Cardiac muscle cell (in vitro differentiated cells and primary cell): ENCODE measurements around the gene OR11H7. TPM values are rescaled to one million over a fixed set of nuclear protein-coding genes. Genes with fewer than 3 reads are reported as not detected.

Experiments used
- polyA plus RNA-seq: library from polyadenylated mRNA; unstranded; fragments of >200 nt; fragmentation: Nextera tagmentation; extraction: Ambion mirVana; gene quantifications from 2 replicates; pipeline ENCODE4 v1.2.1, GENCODE V29; 2016
- total RNA-seq: library from RNA; depleted of rRNA; stranded (reverse); fragments of >200 nt; gene quantifications from 2 replicates; pipeline ENCODE4 v1.2.3, GENCODE V29; 2016

The OR11H7 gene
- total and polyA plus RNA-seq, 2 experiments from 2014 or later = not detected

Other genes starting within 250 kb of the OR11H7 start
- gene OR4Q2, start 226.8 kb upstream of the OR11H7 start, total RNA-seq = not detected in 2 replicates
- not detected in 2 replicates for gene OR4Q2, start 226.8 kb upstream of the OR11H7 start, polyA plus RNA-seq
- gene OR4K14, start 209.7 kb upstream of the OR11H7 start, total RNA-seq = not detected in 2 replicates
- gene OR4K14, start 209.7 kb upstream of the OR11H7 start, polyA plus RNA-seq = not detected in 2 replicates
- not detected in 2 replicates for gene OR4K13, start 192.9 kb upstream of the OR11H7 start, total RNA-seq
- not detected in 2 replicates for gene OR4K13, start 192.9 kb upstream of the OR11H7 start, polyA plus RNA-seq
- gene OR4L1, start 168.9 kb upstream of the OR11H7 start, total RNA-seq = not detected in 2 replicates
- not detected in 2 replicates for gene OR4L1, start 168.9 kb upstream of the OR11H7 start, polyA plus RNA-seq
- gene OR4K17, start 118.2 kb upstream of the OR11H7 start, total RNA-seq = not detected in 2 replicates
- not detected in 2 replicates for gene OR4K17, start 118.2 kb upstream of the OR11H7 start, polyA plus RNA-seq
- not detected in 2 replicates for gene OR4N5, start 90.2 kb upstream of the OR11H7 start, total RNA-seq
- gene OR4N5, start 90.2 kb upstream of the OR11H7 start, polyA plus RNA-seq = not detected in 2 replicates
- gene OR11G2, start 38.1 kb upstream of the OR11H7 start, total RNA-seq = not detected in 2 replicates
- not detected in 2 replicates for gene OR11G2, start 38.1 kb upstream of the OR11H7 start, polyA plus RNA-seq
- gene OR11H6, start 5.3 kb upstream of the OR11H7 start, total RNA-seq = not detected in 2 replicates
- gene OR11H6, start 5.3 kb upstream of the OR11H7 start, polyA plus RNA-seq = not detected in 2 replicates
- not detected in 2 replicates for gene OR11H4, start 10.3 kb downstream of the OR11H7 start, total RNA-seq
- not detected in 2 replicates for gene OR11H4, start 10.3 kb downstream of the OR11H7 start, polyA plus RNA-seq
- 10.6 and 13.9 TPM in 2 replicates for gene TTC5, start 77.0 kb downstream of the OR11H7 start, total RNA-seq
- 19.4 and 25.9 TPM in 2 replicates for gene TTC5, start 77.0 kb downstream of the OR11H7 start, polyA plus RNA-seq
- 152 and 161 TPM in 2 replicates for gene CCNB1IP1, start 104.3 kb downstream of the OR11H7 start, total RNA-seq
- gene CCNB1IP1, start 104.3 kb downstream of the OR11H7 start, polyA plus RNA-seq = 63.7 and 76.9 TPM in 2 replicates
- gene PARP2, start 114.7 kb downstream of the OR11H7 start, total RNA-seq = 20.0 and 27.0 TPM in 2 replicates
- gene PARP2, start 114.7 kb downstream of the OR11H7 start, polyA plus RNA-seq = 61.1 and 97.9 TPM in 2 replicates
- gene TEP1, start 184.5 kb downstream of the OR11H7 start, total RNA-seq = 8.2 and 8.5 TPM in 2 replicates
- 4.3 and 5.1 TPM in 2 replicates for gene TEP1, start 184.5 kb downstream of the OR11H7 start, polyA plus RNA-seq
- gene KLHL33, start 207.2 kb downstream of the OR11H7 start, total RNA-seq = 0.18 TPM in 1 of 2 replicates, not detected in the other
- 0.04 TPM in 1 of 2 replicates, not detected in the other for gene KLHL33, start 207.2 kb downstream of the OR11H7 start, polyA plus RNA-seq
- gene OSGEP, start 225.8 kb downstream of the OR11H7 start, total RNA-seq = 47.9 and 82.0 TPM in 2 replicates
- gene OSGEP, start 225.8 kb downstream of the OR11H7 start, polyA plus RNA-seq = 42.7 and 51.7 TPM in 2 replicates
- gene APEX1, start 226.2 kb downstream of the OR11H7 start, total RNA-seq = 111 and 358 TPM in 2 replicates
- gene APEX1, start 226.2 kb downstream of the OR11H7 start, polyA plus RNA-seq = 176 and 185 TPM in 2 replicates
- 17.6 and 23.1 TPM in 2 replicates for gene PIP4P1, start 232.5 kb downstream of the OR11H7 start, total RNA-seq
- gene PIP4P1, start 232.5 kb downstream of the OR11H7 start, polyA plus RNA-seq = 49.4 and 60.1 TPM in 2 replicates
- 15.6 and 20.7 TPM in 2 replicates for gene PNP, start 240.4 kb downstream of the OR11H7 start, total RNA-seq
- 15.7 and 22.2 TPM in 2 replicates for gene PNP, start 240.4 kb downstream of the OR11H7 start, polyA plus RNA-seq